Fibroblast of lung (primary cell): ENCODE results near the gene SMARCD1.

Source experiments
- EZH2 ChIP-seq: IDR thresholded peaks from 2 replicates; pipeline ENCODE4 v1.5.1; 2012; ENCODE audit warnings: low read length, control low read depth, mild to moderate bottlenecking; ENCODE audit errors: missing control alignments
- TF ChIP-seq, protein P1 (sequence below), 2 donors: IDR thresholded peaks in 1 of 2; conservative IDR thresholded peaks in 1 of 2; 1 replicate in 1 of 2; 2 replicates in 1 of 2; pipeline ENCODE4 v1.5.1; 2011 to 2012; ENCODE audit warnings: low read length in 2 of 2, control low read depth in 1 of 2, inconsistent platforms in 1 of 2, low read depth in 1 of 2, mild to moderate bottlenecking in 1 of 2

- TF ChIP-seq, protein P1, sequence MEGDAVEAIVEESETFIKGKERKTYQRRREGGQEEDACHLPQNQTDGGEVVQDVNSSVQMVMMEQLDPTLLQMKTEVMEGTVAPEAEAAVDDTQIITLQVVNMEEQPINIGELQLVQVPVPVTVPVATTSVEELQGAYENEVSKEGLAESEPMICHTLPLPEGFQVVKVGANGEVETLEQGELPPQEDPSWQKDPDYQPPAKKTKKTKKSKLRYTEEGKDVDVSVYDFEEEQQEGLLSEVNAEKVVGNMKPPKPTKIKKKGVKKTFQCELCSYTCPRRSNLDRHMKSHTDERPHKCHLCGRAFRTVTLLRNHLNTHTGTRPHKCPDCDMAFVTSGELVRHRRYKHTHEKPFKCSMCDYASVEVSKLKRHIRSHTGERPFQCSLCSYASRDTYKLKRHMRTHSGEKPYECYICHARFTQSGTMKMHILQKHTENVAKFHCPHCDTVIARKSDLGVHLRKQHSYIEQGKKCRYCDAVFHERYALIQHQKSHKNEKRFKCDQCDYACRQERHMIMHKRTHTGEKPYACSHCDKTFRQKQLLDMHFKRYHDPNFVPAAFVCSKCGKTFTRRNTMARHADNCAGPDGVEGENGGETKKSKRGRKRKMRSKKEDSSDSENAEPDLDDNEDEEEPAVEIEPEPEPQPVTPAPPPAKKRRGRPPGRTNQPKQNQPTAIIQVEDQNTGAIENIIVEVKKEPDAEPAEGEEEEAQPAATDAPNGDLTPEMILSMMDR (conservative IDR thresholded peaks at IDR 0.05 in 1 of 2, IDR thresholded peaks at IDR 0.05 in 1 of 2; ENCODE audit: low read depth in 1 of 2, low read length in 2 of 2): no peak
- TF ChIP-seq EZH2: no peak
Measured at GRCh38 chr12:50082644-50083043, 2.5 kb upstream of the SMARCD1 start.
